Measurements from ENCODE around the gene NOL7. TPM values are rescaled to one million over a fixed set of nuclear protein-coding genes. Genes with fewer than 3 reads are reported as not detected.

The NOL7 gene
- total and polyA plus RNA-seq, 2 of the 8 experiments (the other 6 are each of a cell fraction or from before 2014, with no cell fraction given) = 16.4 to 70.4 TPM

GRCh38 chr6:13590574-13591153 lies 24.5 kb upstream of the NOL7 start (continued):
- TF ChIP-seq FOSL1 (IDR thresholded peaks at IDR 0.05; ENCODE audit: insufficient read depth, low read depth, low read length) (no peak), NANOG (IDR thresholded peaks at IDR 0.05; ENCODE audit: insufficient read depth, low read depth, low read length, poor library complexity, severe bottlenecking) (no peak), SAP30 (IDR thresholded peaks at IDR 0.05; ENCODE audit: insufficient read depth, insufficient replicate concordance, low read length) (no peak), BRCA1 (IDR thresholded peaks at IDR 0.05; ENCODE audit: low read depth, low read length) (no peak), CHD1 (IDR thresholded peaks at IDR 0.05; ENCODE audit: low read depth, low read length) (no peak), TAF7 (optimal IDR thresholded peaks at IDR 0.05; ENCODE audit: borderline replicate concordance, low read depth, low read length) (no peak), MAFK (IDR thresholded peaks at IDR 0.05; ENCODE audit: low read depth, low read length) (no peak)
